NCI-H82 (cell line): ENCODE measurements around the gene EGFR.
"Not testable (repeated sequence)": the region's sequence is repeated elsewhere in the genome, so short reads cannot be mapped to it uniquely, and the experiment has no call there.

Experiments used
- DNase-seq: peaks from one replicate; lab custom pipeline; 2025; lab: John Stamatoyannopoulos, UW

EGFR gene

DNA sequence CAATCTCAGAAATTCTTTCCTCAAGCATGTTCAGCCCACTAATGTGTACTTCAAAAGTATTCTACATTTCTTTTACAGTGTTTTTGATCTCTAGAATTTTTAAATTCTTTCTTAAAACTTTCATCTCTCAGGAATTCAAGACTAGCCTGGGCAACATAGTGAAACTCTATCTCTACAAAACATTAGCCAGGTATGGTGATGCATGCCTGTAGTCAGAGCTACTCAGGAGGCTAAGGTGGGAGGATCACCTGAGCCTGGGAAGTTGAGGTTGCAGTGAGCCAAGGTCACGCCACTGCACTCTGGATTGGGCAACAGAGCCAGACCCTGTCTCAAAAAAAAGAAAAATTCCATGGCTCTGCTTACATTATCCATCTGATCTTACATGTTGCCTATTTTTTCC lies 5.0 kb upstream of the EGFR start:
- no peak for DNase-seq

GRCh38 chr7:55016061-55016745 lies 2.6 kb upstream of the EGFR start:
- no peak for DNase-seq

GRCh38 chr7:55016746-55017090 lies 2.1 kb upstream of the EGFR start:
- DNase-seq = no peak

GRCh38 chr7:55017841-55018240 lies 976 bp upstream of the EGFR start:
- DNase-seq = no peak

DNA sequence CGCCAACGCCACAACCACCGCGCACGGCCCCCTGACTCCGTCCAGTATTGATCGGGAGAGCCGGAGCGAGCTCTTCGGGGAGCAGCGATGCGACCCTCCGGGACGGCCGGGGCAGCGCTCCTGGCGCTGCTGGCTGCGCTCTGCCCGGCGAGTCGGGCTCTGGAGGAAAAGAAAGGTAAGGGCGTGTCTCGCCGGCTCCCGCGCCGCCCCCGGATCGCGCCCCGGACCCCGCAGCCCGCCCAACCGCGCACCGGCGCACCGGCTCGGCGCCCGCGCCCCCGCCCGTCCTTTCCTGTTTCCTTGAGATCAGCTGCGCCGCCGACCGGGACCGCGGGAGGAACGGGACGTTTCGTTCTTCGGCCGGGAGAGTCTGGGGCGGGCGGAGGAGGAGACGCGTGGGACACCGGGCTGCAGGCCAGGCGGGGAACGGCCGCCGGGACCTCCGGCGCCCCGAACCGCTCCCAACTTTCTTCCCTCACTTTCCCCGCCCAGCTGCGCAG lies 424 bp downstream of the EGFR start:
- DNase-seq = peak; percentile 8

- no peak for DNase-seq
Measured at GRCh38 chr7:55019691-55020465, 1.1 kb downstream of the EGFR start.

- no peak for DNase-seq
Measured at GRCh38 chr7:55020466-55020871, 1.7 kb downstream of the EGFR start.

- no peak for DNase-seq
Measured at GRCh38 chr7:55021053-55021452, 2.2 kb downstream of the EGFR start.

- DNase-seq = no peak
Measured at GRCh38 chr7:55022002-55022985, 3.5 kb downstream of the EGFR start.

DNA sequence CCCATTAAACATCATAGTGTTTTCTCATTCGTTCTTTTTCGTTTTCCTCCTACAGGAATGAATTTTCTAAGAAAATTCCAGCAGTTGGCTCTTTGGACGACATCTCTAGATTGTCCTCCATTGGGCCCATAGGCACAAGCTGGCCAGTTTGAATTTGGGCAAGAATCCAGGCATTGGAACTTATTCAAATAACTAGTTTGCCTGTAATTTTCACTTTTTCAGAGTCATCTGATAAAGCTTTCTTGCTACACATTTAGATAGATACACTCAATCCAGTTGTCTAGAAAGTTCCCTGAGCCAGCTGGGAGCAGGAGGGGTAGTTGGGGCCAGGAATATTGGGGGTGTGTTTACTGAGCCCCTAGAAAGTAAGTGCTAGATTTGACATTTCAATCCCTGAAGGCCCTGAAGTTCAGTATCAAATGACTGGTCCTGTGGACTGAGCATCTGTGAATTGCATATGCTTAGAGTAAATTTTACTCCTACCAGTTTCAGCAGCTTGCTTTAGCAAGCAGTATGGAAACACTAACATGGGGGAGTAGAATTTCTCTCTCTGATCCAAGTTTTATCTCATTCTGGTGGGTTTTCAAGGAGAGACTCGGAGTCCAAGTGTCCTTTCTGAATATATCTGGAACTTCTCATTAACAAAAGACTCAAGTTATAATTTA lies 5.2 kb downstream of the EGFR start:
- DNase-seq = no peak

DNA sequence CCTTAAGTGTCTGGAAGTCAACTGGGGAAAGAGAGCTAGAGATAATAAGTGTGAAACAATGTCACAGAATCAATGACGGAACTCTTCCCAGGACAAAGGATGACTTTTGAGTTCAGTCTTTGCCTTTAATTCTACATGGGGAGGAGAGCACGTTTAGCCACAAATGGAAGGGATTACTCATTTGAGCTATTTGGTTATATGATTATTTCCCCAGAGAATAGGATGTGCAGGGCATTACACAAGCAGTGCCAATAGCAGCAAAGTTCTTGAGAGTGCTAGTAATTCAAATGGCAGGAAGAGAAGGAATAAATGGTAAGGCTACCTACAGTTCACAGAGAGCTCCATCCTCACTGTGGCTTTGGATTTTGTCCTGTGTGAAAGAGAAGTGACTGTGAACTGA lies 6.0 kb downstream of the EGFR start:
- DNase-seq = no peak

- DNase-seq = no peak
Measured at GRCh38 chr7:55026086-55026790, 7.4 kb downstream of the EGFR start.

DNA sequence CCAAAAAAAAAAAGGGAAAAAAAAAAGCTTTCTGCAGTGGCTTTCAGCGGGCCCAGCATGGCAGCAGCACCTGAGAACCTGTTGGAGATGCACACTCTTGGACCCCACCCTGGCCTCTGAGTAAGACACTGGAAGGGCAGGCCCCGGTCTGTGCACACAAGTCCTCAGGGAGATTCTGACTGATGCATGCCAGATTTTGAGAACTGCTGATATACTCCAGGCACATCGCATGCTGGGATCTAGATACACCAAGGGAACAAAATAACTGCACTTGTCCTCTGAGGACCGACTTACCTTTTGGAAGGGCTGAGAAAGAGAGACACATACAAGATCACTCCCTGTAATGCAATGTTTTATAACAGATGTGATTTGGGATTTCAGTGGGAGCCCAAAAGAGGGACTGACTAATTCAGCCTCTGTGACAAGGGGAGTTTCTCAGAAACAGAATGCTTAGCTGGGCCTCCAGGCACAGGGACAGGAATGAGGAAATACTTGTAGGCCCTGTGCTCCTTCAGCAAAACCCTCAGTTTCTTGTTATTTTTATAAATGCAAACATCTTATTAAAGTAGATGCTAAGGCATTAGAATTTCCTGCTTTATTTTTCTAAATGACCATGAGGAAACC lies 8.2 kb downstream of the EGFR start:
- no peak for DNase-seq

- DNase-seq = no peak
Measured at GRCh38 chr7:55028011-55028410, 9.2 kb downstream of the EGFR start.

GRCh38 chr7:55030314-55030713 lies 11.5 kb downstream of the EGFR start:
- no peak for DNase-seq

GRCh38 chr7:55031075-55031474 lies 12.3 kb downstream of the EGFR start:
- no peak for DNase-seq

DNA sequence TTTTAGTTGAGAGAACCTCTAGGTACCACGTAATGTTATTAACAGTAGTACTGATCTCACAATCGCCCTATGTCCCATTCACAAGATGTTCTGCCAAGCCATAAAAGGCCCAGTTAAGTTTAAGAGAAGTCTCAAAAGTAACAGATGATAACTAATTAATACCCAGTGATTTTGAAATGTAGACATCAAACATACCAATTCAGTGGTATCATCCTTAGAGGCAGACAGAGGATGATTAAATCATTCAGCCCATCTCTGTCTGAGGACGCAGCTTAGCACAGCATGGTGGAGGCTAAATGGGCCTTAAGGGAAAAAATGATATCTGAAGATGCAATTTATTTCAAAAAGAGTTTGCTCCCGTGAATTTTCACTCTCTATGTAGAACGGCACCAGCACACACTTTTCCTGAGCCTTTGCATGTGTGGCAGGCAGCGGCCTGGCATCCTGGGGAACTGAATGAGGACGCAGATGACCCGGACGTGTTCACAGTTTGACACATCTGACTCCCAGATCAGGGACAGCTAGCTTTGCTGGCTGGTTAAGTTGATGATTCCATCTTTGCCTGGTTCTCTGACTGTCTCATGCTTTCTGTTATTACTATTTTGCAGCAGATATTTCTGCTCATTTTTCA lies 13.4 kb downstream of the EGFR start:
- no peak for DNase-seq

DNA sequence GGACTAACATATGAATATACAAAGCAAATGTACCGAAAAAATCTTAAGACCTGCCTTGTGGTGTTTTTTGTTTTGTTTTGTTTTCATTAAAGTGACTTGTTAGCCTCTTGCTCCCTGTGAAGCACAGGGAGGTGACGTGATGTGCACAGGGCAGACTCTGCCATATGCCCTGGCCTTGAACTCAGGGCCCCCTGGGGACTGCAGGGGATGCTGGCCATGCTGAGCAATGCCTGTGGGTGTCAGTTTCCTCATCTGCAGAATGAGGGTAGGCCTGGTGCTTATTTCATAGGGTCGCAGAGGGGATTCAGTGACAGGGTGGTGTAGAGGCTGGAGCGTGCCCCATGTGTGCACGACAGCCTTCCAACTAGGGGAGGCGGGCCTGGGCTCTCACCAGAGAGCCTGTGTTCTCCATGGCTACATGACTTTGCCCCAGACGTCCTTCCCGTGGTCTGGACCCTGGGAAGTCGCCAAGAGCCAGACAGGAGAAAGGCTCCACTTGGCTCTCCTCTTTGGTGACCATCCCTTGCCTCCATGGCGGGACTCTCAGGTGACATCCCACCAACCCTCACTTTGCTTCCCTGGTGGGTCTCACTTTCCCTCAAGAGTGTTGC lies 14.5 kb downstream of the EGFR start:
- no peak for DNase-seq

DNA sequence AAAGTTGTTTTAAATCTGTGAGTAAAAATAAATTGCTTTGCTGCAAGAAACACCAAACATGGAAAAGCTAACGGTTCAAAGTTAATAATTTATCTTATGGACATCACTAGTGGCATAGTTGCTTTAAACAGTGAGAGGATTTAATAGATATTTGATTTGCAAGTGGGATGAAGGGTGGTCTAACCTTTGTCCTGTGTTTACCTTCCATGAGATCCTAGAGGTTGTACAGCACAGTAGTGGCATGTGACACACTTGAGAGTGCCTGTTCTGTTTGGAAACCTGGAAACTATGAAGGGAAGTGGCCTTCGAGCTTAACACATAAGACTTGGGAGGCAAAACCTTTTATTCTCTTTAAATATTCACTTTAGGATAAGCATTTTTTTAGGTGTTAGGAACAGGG lies 16.0 kb downstream of the EGFR start:
- DNase-seq = no peak

DNA sequence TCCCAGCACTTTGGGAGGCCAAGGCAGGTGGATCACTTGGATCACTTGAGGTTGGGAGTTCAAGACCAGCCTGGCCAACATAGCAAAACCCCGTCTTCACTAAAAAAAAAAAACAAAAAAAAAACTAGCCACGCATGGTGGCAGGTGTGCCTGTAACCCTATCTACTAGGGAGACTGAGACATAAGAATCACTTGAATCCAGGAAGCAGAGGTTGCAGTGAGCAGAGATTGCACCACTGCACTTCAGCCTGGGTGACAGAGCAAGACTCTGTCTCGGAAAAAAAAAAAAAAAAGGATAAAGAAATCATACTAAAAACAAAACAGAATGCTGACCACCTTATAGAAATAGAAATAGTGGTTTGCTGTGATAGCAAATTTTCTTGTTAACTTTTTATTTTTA lies 16.6 kb downstream of the EGFR start:
- DNase-seq = not testable (repeated sequence)
